Central memory CD8-positive, alpha-beta T cell (primary cell): ENCODE measurements around the gene MAP3K10.
"Not testable (repeated sequence)": the region's sequence is repeated elsewhere in the genome, so short reads cannot be mapped to it uniquely, and the experiment has no call there.

Experiments
- ATAC-seq: fragments of 150-1000 bp; cut with Tn5 transposase; replicated peaks from 2 replicates; pipeline ENCODE4 v1.10.0; 2022; ENCODE audit warnings: mild to moderate bottlenecking, moderate FRiP score, moderate number of reproducible peaks; ENCODE audit not compliant: poor library complexity, severe bottlenecking; ENCODE audit errors: extremely low read depth
- DNase-seq, 2 donors: peaks; one replicate each; pipeline ENCODE4 v3.0.0; 2021; ENCODE audit warnings: low spot score in 2 of 2
- H3K27ac Mint-ChIP-seq: one replicate; pipeline ENCODE4 v1.8.0; 2022; ENCODE audit warnings: low read depth, mild to moderate bottlenecking, moderate library complexity, mixed read lengths
- H3K27me3 Mint-ChIP-seq: one replicate; pipeline ENCODE4 v1.8.0; 2022; ENCODE audit warnings: mixed read lengths
- H3K36me3 Mint-ChIP-seq: one replicate; pipeline ENCODE4 v1.8.0; 2022; ENCODE audit warnings: mild to moderate bottlenecking, moderate library complexity, mixed read lengths; ENCODE audit not compliant: insufficient read depth
- H3K4me1 Mint-ChIP-seq: one replicate; pipeline ENCODE4 v1.8.0; 2022; ENCODE audit warnings: mixed read lengths
- H3K4me3 Mint-ChIP-seq: one replicate; pipeline ENCODE4 v1.8.0; 2022; ENCODE audit warnings: mild to moderate bottlenecking, moderate library complexity, mixed read lengths
- H3K9me3 Mint-ChIP-seq: one replicate; pipeline ENCODE4 v1.8.0; 2022; ENCODE audit warnings: mixed read lengths

MAP3K10 gene

DNA sequence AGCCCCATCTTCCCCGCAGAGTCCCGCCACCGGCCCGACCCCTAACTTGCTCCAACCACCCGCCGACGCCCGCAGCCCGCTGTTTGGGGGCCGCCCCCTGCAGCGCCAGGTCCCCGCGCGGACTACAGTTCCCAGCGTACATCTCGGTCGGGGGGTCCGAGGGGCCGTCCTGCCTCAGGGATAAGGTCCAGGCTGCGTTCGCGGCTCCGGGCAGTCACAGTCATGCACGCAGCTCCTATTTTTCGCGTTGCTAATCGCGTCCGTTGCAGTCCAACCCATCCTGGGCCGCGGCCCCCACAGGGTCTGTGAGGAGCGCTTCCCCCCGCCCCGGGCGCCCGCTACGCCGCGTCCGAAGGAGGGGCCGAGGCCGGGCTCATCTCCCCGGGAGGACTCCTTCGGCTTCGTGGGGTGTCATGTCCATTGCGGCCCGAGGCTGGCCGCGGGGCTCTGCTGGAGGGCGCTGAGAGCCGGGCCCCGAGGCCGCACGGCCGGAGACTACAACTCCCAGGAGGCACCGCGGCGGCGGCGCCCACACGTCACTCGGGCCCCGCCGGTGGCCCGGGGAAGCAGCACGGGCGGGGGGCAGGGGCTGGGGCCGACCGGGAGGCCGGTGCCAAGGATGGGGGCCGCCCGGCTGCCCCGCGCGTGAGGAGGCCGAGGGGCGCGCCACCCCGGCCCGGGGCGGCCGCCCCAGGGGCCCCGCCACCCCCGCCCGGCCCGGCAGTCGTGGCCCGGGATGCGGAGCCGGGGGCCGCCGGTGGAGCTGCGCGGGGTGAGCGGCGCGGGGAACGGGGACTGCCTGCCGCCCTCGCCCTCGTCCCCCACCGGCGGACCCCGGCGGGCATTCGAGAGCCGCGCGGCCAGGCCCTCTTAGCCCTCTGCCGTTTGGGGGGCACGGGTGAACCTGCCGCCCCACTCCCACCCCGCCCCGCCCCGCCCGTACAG lies at the start of gene MAP3K10:
Gene MAP3K10, plus strand, starts transcription at position 536 of the 945 bp plus-strand sequence. CDS start 606 bp downstream, outside the sequence.
- Mint-ChIP-seq H3K36me3 (peaks cover 3% of the 10 kb centered on the region), H3K4me1 (peaks cover 33% of the 10 kb centered on the region), H3K4me3 (peak within 1 kb of the TSS; percentile 86), H3K9me3 (no peaks in the 10 kb centered on the region), H3K27me3 (no peaks in the 10 kb centered on the region), H3K27ac (peak within 1 kb of the TSS; percentile 84)
- DNase-seq, result peak; percentile 57 to 58
- peak; percentile 85 for ATAC-seq

- H3K27me3 Mint-ChIP-seq, result peaks cover 4% of the 10 kb centered on the region
- H3K4me3 Mint-ChIP-seq, result no peak overlapping the region
- H3K9me3 Mint-ChIP-seq, result no peaks in the 10 kb centered on the region
- peaks cover 2% of the 10 kb centered on the region for H3K36me3 Mint-ChIP-seq
- no peak for DNase-seq
- no peak for ATAC-seq
- peaks cover 39% of the 10 kb centered on the region for H3K4me1 Mint-ChIP-seq
- H3K27ac Mint-ChIP-seq, result no peak overlapping the region
Measured at GRCh38 chr19:40141551-40141950, 49.7 kb upstream of the MAP3K10 start.

DNA sequence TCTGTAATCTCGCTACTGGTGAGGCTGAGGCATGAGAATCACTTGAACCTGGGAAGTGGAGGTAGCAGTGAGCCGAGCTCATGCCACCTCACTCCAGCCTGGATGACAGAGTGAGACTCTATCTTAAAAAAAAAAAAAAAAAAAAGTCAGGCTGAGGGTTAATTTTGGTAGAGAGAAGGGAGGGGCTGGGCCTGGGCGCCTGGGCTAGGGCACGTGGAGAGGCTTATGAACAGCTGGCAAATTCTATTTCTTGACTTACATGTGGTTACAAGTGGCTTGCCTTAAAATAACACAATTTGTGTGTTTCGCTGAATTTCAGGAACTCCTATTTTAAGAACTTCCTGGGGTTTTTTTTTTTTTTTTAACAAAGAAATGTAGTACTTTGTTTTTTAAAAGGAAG lies 47.6 kb upstream of the MAP3K10 start:
- H3K9me3 Mint-ChIP-seq, result no peaks in the 10 kb centered on the region
- ATAC-seq, result peak; percentile 71
- H3K4me1 Mint-ChIP-seq, result peaks cover 48% of the 10 kb centered on the region
- peak in 1 of 2 donors; percentile 28 for DNase-seq
- H3K27ac Mint-ChIP-seq, result peak overlapping the region; percentile 78
- H3K27me3 Mint-ChIP-seq, result no peaks in the 10 kb centered on the region
- H3K4me3 Mint-ChIP-seq, result peak overlapping the region; percentile 55
- peaks cover 2% of the 10 kb centered on the region for H3K36me3 Mint-ChIP-seq

DNA sequence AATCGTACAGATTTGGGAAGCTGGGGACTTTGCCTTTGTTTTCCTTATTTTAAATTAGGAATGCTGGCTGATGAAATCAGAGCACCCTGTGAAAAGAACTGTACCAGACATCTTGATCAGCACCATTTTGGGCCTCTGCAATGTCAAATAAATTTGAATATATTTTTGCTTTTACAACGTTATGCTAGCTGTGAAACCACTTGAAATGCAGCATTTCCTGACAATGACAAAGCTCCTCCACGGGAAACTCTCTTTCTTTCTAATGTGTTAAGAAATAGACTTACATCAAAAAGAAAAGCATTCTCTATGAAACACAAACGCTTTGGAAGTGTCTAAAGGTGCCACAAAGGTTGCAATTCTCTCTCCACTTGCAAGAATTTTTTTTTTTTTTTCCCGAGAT lies 47.1 kb upstream of the MAP3K10 start:
- H3K27me3 Mint-ChIP-seq, result no peaks in the 10 kb centered on the region
- peak overlapping the region; percentile 55 for H3K4me3 Mint-ChIP-seq
- H3K4me1 Mint-ChIP-seq, result peaks cover 48% of the 10 kb centered on the region
- ATAC-seq, result peak; percentile 88
- DNase-seq, result peak in 1 of 2 donors; percentile 32
- H3K9me3 Mint-ChIP-seq, result no peaks in the 10 kb centered on the region
- H3K36me3 Mint-ChIP-seq, result peaks cover 2% of the 10 kb centered on the region
- H3K27ac Mint-ChIP-seq, result peak overlapping the region; percentile 78

DNA sequence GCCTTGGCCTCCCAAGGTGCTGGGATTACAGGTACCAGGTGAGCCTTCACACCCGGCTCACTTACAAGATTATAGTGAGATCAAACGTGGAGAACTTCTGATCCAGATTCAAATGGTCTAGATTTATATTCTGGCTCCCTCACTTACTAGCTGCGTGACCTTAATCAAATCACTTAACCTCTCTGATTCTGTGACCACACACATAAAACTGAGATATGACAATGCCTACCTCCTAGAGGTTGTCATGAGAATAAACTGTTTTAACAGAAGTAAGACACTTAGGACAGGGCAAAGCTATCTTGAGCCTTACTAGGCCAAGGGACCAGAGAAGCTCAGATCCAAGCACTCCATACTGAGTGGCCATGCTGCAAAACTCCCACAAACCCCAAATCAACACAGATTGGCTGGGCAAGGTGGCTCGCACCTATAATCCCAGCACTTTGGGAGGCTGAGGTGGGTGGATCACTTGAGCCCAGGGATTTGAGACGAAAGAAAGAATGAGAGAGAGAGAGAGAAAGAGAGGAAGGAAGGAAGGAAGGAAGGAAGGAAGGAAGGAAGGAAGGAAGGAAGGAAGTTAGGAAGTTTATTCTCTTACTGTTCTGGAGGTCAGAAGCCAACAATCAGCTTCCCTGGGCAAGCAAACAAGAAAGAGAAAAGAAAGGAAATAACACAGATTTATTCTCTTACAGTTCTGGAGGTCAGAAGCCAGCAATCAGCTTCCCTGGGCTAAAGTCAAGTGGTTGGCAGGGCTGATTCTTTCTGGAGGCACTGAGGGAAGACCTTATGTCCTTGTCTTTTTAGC lies 46.1 kb upstream of the MAP3K10 start:
- no peaks in the 10 kb centered on the region for H3K27me3 Mint-ChIP-seq
- H3K4me1 Mint-ChIP-seq, result peaks cover 41% of the 10 kb centered on the region
- DNase-seq (no peak), ATAC-seq (no peak)
- H3K27ac Mint-ChIP-seq, result peak overlapping the region; percentile 94
- H3K4me3 Mint-ChIP-seq, result peak overlapping the region; percentile 57
- H3K9me3 Mint-ChIP-seq, result no peaks in the 10 kb centered on the region
- H3K36me3 Mint-ChIP-seq, result no peaks in the 10 kb centered on the region

- H3K36me3 Mint-ChIP-seq, H3K27me3 Mint-ChIP-seq, H3K9me3 Mint-ChIP-seq, ATAC-seq, DNase-seq: not testable (repeated sequence)
- Mint-ChIP-seq H3K4me1 (peaks cover 45% of the 10 kb centered on the region), H3K4me3 (peak overlapping the region; percentile 57), H3K27ac (peak overlapping the region; percentile 94)
Measured at GRCh38 chr19:40145749-40146029, 45.5 kb upstream of the MAP3K10 start.

DNA sequence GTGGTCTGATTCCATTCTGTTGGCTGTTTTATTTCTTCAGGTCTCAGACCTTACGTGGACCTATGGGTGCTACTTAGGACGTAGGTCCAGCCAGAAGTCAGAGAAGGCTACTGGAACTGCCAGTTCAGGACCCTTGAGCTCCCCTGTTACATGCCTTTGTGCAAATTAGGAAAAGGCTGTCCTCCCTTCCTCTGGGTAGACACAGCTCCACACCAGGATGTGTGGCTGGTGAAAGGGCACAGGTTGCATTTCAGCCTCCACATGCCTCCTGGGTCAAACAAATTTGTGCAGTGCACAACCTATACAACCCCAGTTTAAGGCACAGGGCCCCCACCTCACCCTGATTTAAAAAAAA lies 43.9 kb upstream of the MAP3K10 start:
- H3K9me3 Mint-ChIP-seq, result no peaks in the 10 kb centered on the region
- no peaks in the 10 kb centered on the region for H3K36me3 Mint-ChIP-seq
- DNase-seq (no peak), ATAC-seq (no peak)
- no peak overlapping the region for H3K4me3 Mint-ChIP-seq
- H3K27ac Mint-ChIP-seq, result peak overlapping the region; percentile 68
- peaks cover 45% of the 10 kb centered on the region for H3K4me1 Mint-ChIP-seq
- H3K27me3 Mint-ChIP-seq, result no peaks in the 10 kb centered on the region

DNA sequence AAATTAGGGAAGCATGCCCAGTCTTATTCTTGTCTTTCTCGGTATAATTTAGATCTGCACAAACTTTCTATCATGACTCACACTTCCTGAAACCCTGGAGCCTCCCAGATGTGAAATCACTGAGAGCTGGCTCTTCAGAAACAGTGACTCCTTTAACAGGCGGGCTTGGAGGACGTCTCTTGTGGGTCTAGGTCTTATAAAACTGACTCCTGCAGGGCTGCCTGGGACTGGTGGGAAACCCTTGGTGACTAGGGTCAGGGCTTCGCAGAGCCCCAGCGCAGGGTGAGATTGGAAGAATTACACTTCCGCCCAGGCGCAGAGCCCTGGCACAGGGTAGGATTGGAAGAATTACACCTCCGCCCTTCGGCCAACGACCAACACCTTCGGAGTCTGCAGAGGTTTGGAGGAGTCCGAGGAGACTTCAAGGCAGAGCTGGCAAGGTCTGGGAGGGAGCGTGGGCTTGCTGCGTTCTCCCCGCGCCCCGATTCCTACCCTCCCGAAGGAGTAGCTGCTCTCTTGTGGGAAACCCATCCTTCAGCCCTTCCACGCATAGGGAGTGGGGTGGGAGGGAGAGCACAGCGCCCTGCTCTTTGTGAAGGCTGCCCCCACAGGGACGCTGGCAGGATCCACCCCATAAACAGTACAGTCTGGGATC lies 43.4 kb upstream of the MAP3K10 start:
- H3K27ac Mint-ChIP-seq, result peak overlapping the region; percentile 68
- no peaks in the 10 kb centered on the region for H3K27me3 Mint-ChIP-seq
- ATAC-seq, result no peak
- no peaks in the 10 kb centered on the region for H3K9me3 Mint-ChIP-seq
- no peaks in the 10 kb centered on the region for H3K36me3 Mint-ChIP-seq
- H3K4me3 Mint-ChIP-seq, result no peak overlapping the region
- DNase-seq, result no peak
- H3K4me1 Mint-ChIP-seq, result peaks cover 45% of the 10 kb centered on the region

GRCh38 chr19:40149501-40149900 lies 41.7 kb upstream of the MAP3K10 start:
- ATAC-seq (no peak), DNase-seq (no peak)
- no peaks in the 10 kb centered on the region for H3K36me3 Mint-ChIP-seq
- no peaks in the 10 kb centered on the region for H3K27me3 Mint-ChIP-seq
- peaks cover 30% of the 10 kb centered on the region for H3K4me1 Mint-ChIP-seq
- no peaks in the 10 kb centered on the region for H3K9me3 Mint-ChIP-seq
- H3K4me3 Mint-ChIP-seq, result no peak overlapping the region
- no peak overlapping the region for H3K27ac Mint-ChIP-seq

- H3K4me3 Mint-ChIP-seq, result no peak overlapping the region
- DNase-seq, result no peak
- H3K9me3 Mint-ChIP-seq, result no peaks in the 10 kb centered on the region
- peaks cover 26% of the 10 kb centered on the region for H3K4me1 Mint-ChIP-seq
- no peaks in the 10 kb centered on the region for H3K27me3 Mint-ChIP-seq
- no peaks in the 10 kb centered on the region for H3K36me3 Mint-ChIP-seq
- H3K27ac Mint-ChIP-seq, result no peak overlapping the region
- ATAC-seq, result no peak
Measured at GRCh38 chr19:40150170-40150569, 41.1 kb upstream of the MAP3K10 start.

DNA sequence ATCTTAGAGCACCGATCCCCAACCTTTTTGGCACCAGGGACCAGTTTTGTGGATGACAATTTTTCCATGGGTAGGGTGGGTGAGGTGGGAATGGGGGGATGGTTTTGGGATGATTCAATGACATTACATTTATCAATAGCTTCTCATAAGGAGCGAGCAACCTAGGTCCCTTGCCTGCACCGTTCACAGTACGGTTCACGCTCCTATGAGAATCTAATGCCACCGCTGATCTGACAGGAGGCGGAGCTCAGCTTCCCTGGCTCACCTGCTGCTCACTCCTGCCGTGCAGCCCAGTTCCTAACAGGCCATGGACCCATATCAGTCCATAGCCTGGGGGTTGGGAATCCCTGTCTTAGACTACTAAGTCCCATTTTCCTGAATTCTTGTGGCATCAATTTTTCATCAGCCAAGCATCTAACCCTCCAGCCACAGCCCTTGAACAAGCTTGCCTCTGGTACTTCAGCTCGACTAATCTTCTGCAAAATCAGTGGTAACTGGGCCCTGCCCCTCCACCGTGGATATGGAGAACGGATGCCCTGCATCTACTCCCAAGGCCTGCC lies 37.0 kb upstream of the MAP3K10 start:
- ATAC-seq (no peak), DNase-seq (no peak)
- Mint-ChIP-seq H3K27me3 (no peaks in the 10 kb centered on the region), H3K4me3 (no peak overlapping the region), H3K9me3 (no peaks in the 10 kb centered on the region), H3K4me1 (peaks cover 12% of the 10 kb centered on the region), H3K27ac (no peak overlapping the region), H3K36me3 (no peaks in the 10 kb centered on the region)

DNA sequence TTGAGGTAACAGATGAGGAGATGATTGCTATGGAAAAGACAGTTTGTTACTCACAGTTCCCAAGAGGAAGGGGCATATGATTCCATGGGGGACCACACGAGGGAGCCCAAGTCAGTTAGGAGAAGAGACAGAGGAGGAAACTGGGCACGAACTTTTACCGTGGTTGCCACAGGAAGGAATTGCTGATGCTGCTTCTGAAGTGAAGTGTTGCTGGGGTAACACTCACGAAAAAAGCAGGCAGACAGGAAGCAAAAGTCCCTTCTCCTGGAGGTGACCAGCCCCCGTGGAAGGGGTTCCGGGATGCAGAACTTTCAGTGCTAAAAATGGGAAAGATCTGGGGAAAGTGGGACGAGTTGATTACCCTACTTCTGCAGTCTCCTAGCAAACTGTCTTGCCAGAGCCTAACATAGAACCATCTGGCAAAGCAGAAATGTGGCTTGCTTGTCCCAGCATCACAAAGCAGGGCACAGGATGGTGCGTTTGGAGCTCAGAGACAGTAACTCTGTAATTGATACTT lies 35.4 kb upstream of the MAP3K10 start:
- Mint-ChIP-seq H3K9me3 (no peaks in the 10 kb centered on the region), H3K27ac (peak overlapping the region; percentile 77), H3K36me3 (no peaks in the 10 kb centered on the region), H3K27me3 (no peaks in the 10 kb centered on the region), H3K4me1 (peaks cover 8% of the 10 kb centered on the region), H3K4me3 (peak overlapping the region; percentile 58)
- ATAC-seq, result no peak
- DNase-seq, result no peak
